ENCODE measurements around the gene NANP. TPM values are rescaled to one million over a fixed set of nuclear protein-coding genes. Genes with fewer than 3 reads are reported as not detected.

The NANP gene
- total and polyA plus RNA-seq, 2 of the 13 experiments (the other 11 are each of a cell fraction or from before 2014, with no cell fraction given) = 8.9 to 21.5 TPM

DNA sequence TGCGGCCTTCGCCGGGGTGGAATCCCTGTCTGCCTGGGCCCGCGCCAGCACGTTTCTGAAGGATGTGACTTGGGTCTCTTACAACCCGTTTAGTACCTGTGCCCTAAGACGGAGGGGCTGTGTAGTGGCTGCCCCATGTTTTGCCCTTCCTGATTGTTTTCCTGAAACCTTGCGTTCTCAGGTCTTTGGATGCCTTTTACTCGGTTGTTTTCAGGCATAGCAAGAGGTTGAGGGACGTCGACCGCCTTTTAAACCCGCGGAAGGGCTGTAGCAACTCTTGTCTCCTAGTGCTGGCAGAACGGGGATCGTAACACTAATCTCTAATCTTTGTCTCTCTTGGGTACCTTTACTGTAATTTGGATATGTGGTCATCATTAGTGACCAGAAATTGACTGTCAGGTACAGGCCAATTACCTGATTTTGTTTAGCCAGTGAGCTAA is 706 bp upstream of the NANP start (continued):
- TF ChIP-seq, protein P1, sequence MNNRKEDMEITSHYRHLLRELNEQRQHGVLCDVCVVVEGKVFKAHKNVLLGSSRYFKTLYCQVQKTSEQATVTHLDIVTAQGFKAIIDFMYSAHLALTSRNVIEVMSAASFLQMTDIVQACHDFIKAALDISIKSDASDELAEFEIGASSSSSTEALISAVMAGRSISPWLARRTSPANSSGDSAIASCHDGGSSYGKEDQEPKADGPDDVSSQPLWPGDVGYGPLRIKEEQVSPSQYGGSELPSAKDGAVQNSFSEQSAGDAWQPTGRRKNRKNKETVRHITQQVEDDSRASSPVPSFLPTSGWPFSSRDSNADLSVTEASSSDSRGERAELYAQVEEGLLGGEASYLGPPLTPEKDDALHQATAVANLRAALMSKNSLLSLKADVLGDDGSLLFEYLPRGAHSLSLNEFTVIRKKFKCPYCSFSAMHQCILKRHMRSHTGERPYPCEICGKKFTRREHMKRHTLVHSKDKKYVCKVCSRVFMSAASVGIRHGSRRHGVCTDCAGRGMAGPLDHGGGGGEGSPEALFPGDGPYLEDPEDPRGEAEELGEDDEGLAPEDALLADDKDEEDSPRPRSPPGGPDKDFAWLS (CRISPR knock-in tag; IDR thresholded peaks at IDR 0.05; ENCODE audit: borderline replicate concordance) = no peak
- TF ChIP-seq SNRNP70 (IDR thresholded peaks at IDR 0.05; ENCODE audit: low read depth, low read length) = no peak
- TF ChIP-seq KDM5A (IDR thresholded peaks at IDR 0.05; ENCODE audit: borderline replicate concordance, low read length) = peak; percentile 2; the same call in 1 of the 2 replicates
- no peak for TF ChIP-seq GABPA (IDR thresholded peaks at IDR 0.05; ENCODE audit: low read depth, low read length)
- TF ChIP-seq GABPA (CRISPR knock-in tag; IDR thresholded peaks at IDR 0.05; ENCODE audit: low read depth) = no peak; the same call in 1 of the 2 replicates
- no peak for TF ChIP-seq EZH2 (conservative IDR thresholded peaks at IDR 0.05; ENCODE audit: low read depth, low read length)
- peak; percentile 80 for TF ChIP-seq GZF1 (CRISPR knock-in tag; IDR thresholded peaks at IDR 0.05)
- TF ChIP-seq, protein P2, sequence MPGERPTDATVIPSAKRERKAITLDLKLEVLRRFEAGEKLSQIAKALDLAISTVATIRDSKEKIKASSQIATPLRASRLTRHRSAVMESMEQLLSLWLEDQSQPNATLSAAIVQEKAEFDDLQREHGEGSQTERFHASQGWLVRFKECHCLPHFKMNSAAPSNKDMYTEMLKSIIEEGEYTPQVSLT (CRISPR knock-in tag; IDR thresholded peaks at IDR 0.05; ENCODE audit: borderline replicate concordance, low read depth) = no peak
- no peak for TF ChIP-seq GLI4 (CRISPR knock-in tag; IDR thresholded peaks at IDR 0.05; ENCODE audit: borderline replicate concordance)
- no peak for TF ChIP-seq ZFP41 (CRISPR knock-in tag; IDR thresholded peaks at IDR 0.05; ENCODE audit: borderline replicate concordance)
- TF ChIP-seq MXI1 (IDR thresholded peaks at IDR 0.05; ENCODE audit: borderline replicate concordance, low read depth, low read length) = no peak
- TF ChIP-seq, protein P3, sequence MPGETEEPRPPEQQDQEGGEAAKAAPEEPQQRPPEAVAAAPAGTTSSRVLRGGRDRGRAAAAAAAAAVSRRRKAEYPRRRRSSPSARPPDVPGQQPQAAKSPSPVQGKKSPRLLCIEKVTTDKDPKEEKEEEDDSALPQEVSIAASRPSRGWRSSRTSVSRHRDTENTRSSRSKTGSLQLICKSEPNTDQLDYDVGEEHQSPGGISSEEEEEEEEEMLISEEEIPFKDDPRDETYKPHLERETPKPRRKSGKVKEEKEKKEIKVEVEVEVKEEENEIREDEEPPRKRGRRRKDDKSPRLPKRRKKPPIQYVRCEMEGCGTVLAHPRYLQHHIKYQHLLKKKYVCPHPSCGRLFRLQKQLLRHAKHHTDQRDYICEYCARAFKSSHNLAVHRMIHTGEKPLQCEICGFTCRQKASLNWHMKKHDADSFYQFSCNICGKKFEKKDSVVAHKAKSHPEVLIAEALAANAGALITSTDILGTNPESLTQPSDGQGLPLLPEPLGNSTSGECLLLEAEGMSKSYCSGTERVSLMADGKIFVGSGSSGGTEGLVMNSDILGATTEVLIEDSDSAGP (CRISPR knock-in tag; IDR thresholded peaks at IDR 0.05; ENCODE audit: borderline replicate concordance) = no peak
- TF ChIP-seq, protein P4, sequence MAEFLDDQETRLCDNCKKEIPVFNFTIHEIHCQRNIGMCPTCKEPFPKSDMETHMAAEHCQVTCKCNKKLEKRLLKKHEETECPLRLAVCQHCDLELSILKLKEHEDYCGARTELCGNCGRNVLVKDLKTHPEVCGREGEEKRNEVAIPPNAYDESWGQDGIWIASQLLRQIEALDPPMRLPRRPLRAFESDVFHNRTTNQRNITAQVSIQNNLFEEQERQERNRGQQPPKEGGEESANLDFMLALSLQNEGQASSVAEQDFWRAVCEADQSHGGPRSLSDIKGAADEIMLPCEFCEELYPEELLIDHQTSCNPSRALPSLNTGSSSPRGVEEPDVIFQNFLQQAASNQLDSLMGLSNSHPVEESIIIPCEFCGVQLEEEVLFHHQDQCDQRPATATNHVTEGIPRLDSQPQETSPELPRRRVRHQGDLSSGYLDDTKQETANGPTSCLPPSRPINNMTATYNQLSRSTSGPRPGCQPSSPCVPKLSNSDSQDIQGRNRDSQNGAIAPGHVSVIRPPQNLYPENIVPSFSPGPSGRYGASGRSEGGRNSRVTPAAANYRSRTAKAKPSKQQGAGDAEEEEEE (CRISPR knock-in tag; IDR thresholded peaks at IDR 0.05; ENCODE audit: borderline replicate concordance) = 0 out of 2 replicates have a peak, but pooled peaks have one; percentile 19
- TF ChIP-seq HDAC2 (CRISPR knock-in tag; IDR thresholded peaks at IDR 0.05) = no peak; the same call in none of the 2 replicates
- TF ChIP-seq, protein P5, sequence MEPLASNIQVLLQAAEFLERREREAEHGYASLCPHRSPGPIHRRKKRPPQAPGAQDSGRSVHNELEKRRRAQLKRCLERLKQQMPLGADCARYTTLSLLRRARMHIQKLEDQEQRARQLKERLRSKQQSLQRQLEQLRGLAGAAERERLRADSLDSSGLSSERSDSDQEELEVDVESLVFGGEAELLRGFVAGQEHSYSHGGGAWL (CRISPR knock-in tag; IDR thresholded peaks at IDR 0.05) = no peak; the same call in 1 of the 2 replicates
- no peak; the same call in 1 of the 2 replicates for TF ChIP-seq ZNF484 (CRISPR knock-in tag; IDR thresholded peaks at IDR 0.05; ENCODE audit: borderline replicate concordance, low read depth)
- TF ChIP-seq IKZF4 (CRISPR knock-in tag; IDR thresholded peaks at IDR 0.05; ENCODE audit: borderline replicate concordance, low read depth, not compliant biosample characterization) = no peak
- TF ChIP-seq ZNF256 (CRISPR knock-in tag; conservative IDR thresholded peaks at IDR 0.05) = no peak
- TF ChIP-seq NFE2L2 (IDR thresholded peaks at IDR 0.05; ENCODE audit: low read length) = no peak
- TF ChIP-seq MTA3 (CRISPR knock-in tag; IDR thresholded peaks at IDR 0.05) = no peak
- TF ChIP-seq SMAD3 (CRISPR knock-in tag; IDR thresholded peaks at IDR 0.05) = no peak
- TF ChIP-seq, protein P6, sequence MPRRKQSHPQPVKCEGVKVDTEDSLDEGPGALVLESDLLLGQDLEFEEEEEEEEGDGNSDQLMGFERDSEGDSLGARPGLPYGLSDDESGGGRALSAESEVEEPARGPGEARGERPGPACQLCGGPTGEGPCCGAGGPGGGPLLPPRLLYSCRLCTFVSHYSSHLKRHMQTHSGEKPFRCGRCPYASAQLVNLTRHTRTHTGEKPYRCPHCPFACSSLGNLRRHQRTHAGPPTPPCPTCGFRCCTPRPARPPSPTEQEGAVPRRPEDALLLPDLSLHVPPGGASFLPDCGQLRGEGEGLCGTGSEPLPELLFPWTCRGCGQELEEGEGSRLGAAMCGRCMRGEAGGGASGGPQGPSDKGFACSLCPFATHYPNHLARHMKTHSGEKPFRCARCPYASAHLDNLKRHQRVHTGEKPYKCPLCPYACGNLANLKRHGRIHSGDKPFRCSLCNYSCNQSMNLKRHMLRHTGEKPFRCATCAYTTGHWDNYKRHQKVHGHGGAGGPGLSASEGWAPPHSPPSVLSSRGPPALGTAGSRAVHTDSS (CRISPR knock-in tag; conservative IDR thresholded peaks at IDR 0.05) = no peak
- TF ChIP-seq RBM22 (optimal IDR thresholded peaks at IDR 0.05; ENCODE audit: low read length) = peak; percentile 76

All from HepG2 (cell line).